Duodenal mucosa (tissue), 2 donors: ENCODE results near the gene UCK2.

Experiments
- H3K27ac ChIP-seq: one replicate; pipeline ENCODE4 v1.7.0; 2013; ENCODE audit warnings: low read depth, low read length
- H3K27me3 ChIP-seq, 2 donors: one replicate each; pipeline ENCODE4 v1.7.0; 2013; ENCODE audit warnings: low read length in 2 of 2, control low read depth in 1 of 2; ENCODE audit not compliant: insufficient read depth in 2 of 2, control insufficient read depth in 1 of 2
- H3K36me3 ChIP-seq, 2 donors: one replicate each; pipeline ENCODE4 v1.7.0; 2013; ENCODE audit warnings: low read length in 2 of 2, control low read depth in 1 of 2; ENCODE audit not compliant: insufficient read depth in 2 of 2, control insufficient read depth in 1 of 2
- H3K4me1 ChIP-seq, 2 donors: one replicate each; pipeline ENCODE4 v1.7.0; 2013; ENCODE audit warnings: low read length in 2 of 2, control low read depth in 1 of 2; ENCODE audit not compliant: insufficient read depth in 2 of 2, control insufficient read depth in 1 of 2
- H3K4me3 ChIP-seq, 2 donors: one replicate each; pipeline ENCODE4 v1.7.0; 2013; ENCODE audit warnings: low read length in 2 of 2, low read depth in 1 of 2
- H3K9ac ChIP-seq, 2 donors: one replicate each; pipeline ENCODE4 v1.7.0; 2013; ENCODE audit warnings: low read length in 2 of 2, low read depth in 1 of 2
- H3K9me3 ChIP-seq, 2 donors: one replicate each; pipeline ENCODE4 v1.7.0; 2013; ENCODE audit warnings: low read length in 2 of 2, control low read depth in 1 of 2; ENCODE audit not compliant: control insufficient read depth in 1 of 2

Gene UCK2

GRCh38 chr1:165896277-165896676 is 68.9 kb downstream of the UCK2 start:
- Histone ChIP-seq H3K9ac (no peak overlapping the region), H3K27me3 (no peaks in the 10 kb centered on the region), H3K36me3 (peaks cover 14 to 63% of the 10 kb centered on the region in 2 donors), H3K27ac (no peak overlapping the region), H3K4me1 (peaks cover 18% of the 10 kb centered on the region in 2 donors), H3K9me3 (no peaks in the 10 kb centered on the region), H3K4me3 (no peak overlapping the region)

- Histone ChIP-seq H3K27ac (no peak overlapping the region), H3K9me3 (no peaks in the 10 kb centered on the region), H3K4me1 (peaks cover 18 to 20% of the 10 kb centered on the region in 2 donors), H3K9ac (no peak overlapping the region), H3K36me3 (peaks cover 13 to 51% of the 10 kb centered on the region in 2 donors), H3K4me3 (no peak overlapping the region), H3K27me3 (no peaks in the 10 kb centered on the region)
Observed at GRCh38 chr1:165897326-165898303, 70.2 kb downstream of the UCK2 start.

- H3K9ac ChIP-seq: no peak overlapping the region
- H3K4me3 ChIP-seq: no peak overlapping the region
- peaks cover 13 to 55% of the 10 kb centered on the region in 2 donors for H3K36me3 ChIP-seq
- H3K9me3 ChIP-seq: no peaks in the 10 kb centered on the region
- H3K4me1 ChIP-seq: peaks cover 18 to 20% of the 10 kb centered on the region in 2 donors
- no peaks in the 10 kb centered on the region for H3K27me3 ChIP-seq
- no peak overlapping the region for H3K27ac ChIP-seq
Observed at GRCh38 chr1:165898837-165899236, 71.4 kb downstream of the UCK2 start.

GRCh38 chr1:165899461-165899941 is 72.1 kb downstream of the UCK2 start:
- peak overlapping the region; percentile 43 for H3K27ac ChIP-seq
- no peaks in the 10 kb centered on the region for H3K9me3 ChIP-seq
- no peaks in the 10 kb centered on the region for H3K27me3 ChIP-seq
- H3K36me3 ChIP-seq: peaks cover 13 to 58% of the 10 kb centered on the region in 2 donors
- H3K4me3 ChIP-seq: no peak overlapping the region
- peak overlapping the region in 1 of 2 donors; percentile 18 for H3K9ac ChIP-seq
- peaks cover 18 to 20% of the 10 kb centered on the region in 2 donors for H3K4me1 ChIP-seq

GRCh38 chr1:165900576-165901380 is 73.4 kb downstream of the UCK2 start:
- H3K36me3 ChIP-seq: peaks cover 14 to 51% of the 10 kb centered on the region in 2 donors
- no peaks in the 10 kb centered on the region for H3K27me3 ChIP-seq
- H3K27ac ChIP-seq: no peak overlapping the region
- H3K9ac ChIP-seq: peak overlapping the region in 1 of 2 donors; percentile 16
- H3K4me3 ChIP-seq: no peak overlapping the region
- H3K4me1 ChIP-seq: peaks cover 18 to 20% of the 10 kb centered on the region in 2 donors
- no peaks in the 10 kb centered on the region for H3K9me3 ChIP-seq

GRCh38 chr1:165902565-165902964 is 75.2 kb downstream of the UCK2 start:
- no peak overlapping the region for H3K9ac ChIP-seq
- no peak overlapping the region for H3K27ac ChIP-seq
- peaks cover 5 to 39% of the 10 kb centered on the region in 2 donors for H3K36me3 ChIP-seq
- no peaks in the 10 kb centered on the region for H3K9me3 ChIP-seq
- no peaks in the 10 kb centered on the region for H3K27me3 ChIP-seq
- H3K4me1 ChIP-seq: peaks cover 20 to 22% of the 10 kb centered on the region in 2 donors
- no peak overlapping the region for H3K4me3 ChIP-seq

- peaks cover 5 to 34% of the 10 kb centered on the region in 2 donors for H3K36me3 ChIP-seq
- H3K9ac ChIP-seq: no peak overlapping the region
- peaks cover 20 to 24% of the 10 kb centered on the region in 2 donors for H3K4me1 ChIP-seq
- H3K27me3 ChIP-seq: no peaks in the 10 kb centered on the region
- H3K4me3 ChIP-seq: no peak overlapping the region
- H3K27ac ChIP-seq: no peak overlapping the region
- no peaks in the 10 kb centered on the region for H3K9me3 ChIP-seq
Observed at GRCh38 chr1:165903672-165904071, 76.3 kb downstream of the UCK2 start.

- H3K4me3 ChIP-seq: no peak overlapping the region
- no peaks in the 10 kb centered on the region for H3K9me3 ChIP-seq
- no peak overlapping the region for H3K9ac ChIP-seq
- H3K36me3 ChIP-seq: peaks cover 8 to 43% of the 10 kb centered on the region in 2 donors
- no peaks in the 10 kb centered on the region for H3K27me3 ChIP-seq
- peaks cover 22 to 27% of the 10 kb centered on the region in 2 donors for H3K4me1 ChIP-seq
- no peak overlapping the region for H3K27ac ChIP-seq
Observed at GRCh38 chr1:165904948-165905347, 77.5 kb downstream of the UCK2 start.

- H3K4me1 ChIP-seq: peaks cover 22 to 27% of the 10 kb centered on the region in 2 donors
- no peak overlapping the region for H3K4me3 ChIP-seq
- H3K27ac ChIP-seq: no peak overlapping the region
- no peak overlapping the region for H3K9ac ChIP-seq
- H3K36me3 ChIP-seq: peaks cover 8 to 43% of the 10 kb centered on the region in 2 donors
- no peaks in the 10 kb centered on the region for H3K9me3 ChIP-seq
- no peaks in the 10 kb centered on the region for H3K27me3 ChIP-seq
Observed at GRCh38 chr1:165905853-165906252, 78.4 kb downstream of the UCK2 start.
